SK-N-SH (cell line): Measurements from ENCODE around the gene OSBPL10. TPM values are rescaled to one million over a fixed set of nuclear protein-coding genes. Genes with fewer than 3 reads are reported as not detected.

Experiments
- CTCF ChIA-PET: fragments of 300-600, 350-600 bp; formaldehyde crosslinking; extraction: SDS; loops from one replicate; lab custom pipeline; 2021; lab: Yijun Ruan, JAX
- POLR2A ChIA-PET: fragments of 350-600 bp; sonication (Branson Sonifier 250); formaldehyde crosslinking; extraction: SDS; loops from one replicate; lab custom pipeline; 2020; ENCODE audit warnings: antibody characterized with exemption, inconsistent platforms; lab: Yijun Ruan, JAX
- DNase-seq: peaks from one replicate; pipeline ENCODE4 v3.0.0; 2012
- H2AFZ ChIP-seq: fragments of 200-600 bp; sonication (generic); 2 replicates; pipeline ENCODE4 v1.8.1; 2016; ENCODE audit warnings: antibody characterized with exemption, mild to moderate bottlenecking, low read depth
- H3F3A ChIP-seq: fragments of 200-600 bp; sonication (generic); replicated peaks from 2 replicates; pipeline ENCODE3; 2016; ENCODE audit warnings: antibody characterized with exemption, mild to moderate bottlenecking; ENCODE audit not compliant: insufficient read depth
- H3K27ac ChIP-seq, 2 experiments: fragments of 200-500 bp in 1 of 2; fragments of 200-600 bp in 1 of 2; sonication (Bioruptor generic) in 1 of 2; sonication (generic), shearing (Covaris generic) in 1 of 2; 2 replicates each; pipeline versions ENCODE4 v1.5.1 to v1.6.1; 2014 to 2016; ENCODE audit warnings: low read depth in 2 of 2, inconsistent platforms in 1 of 2, low read length in 1 of 2, mild to moderate bottlenecking in 1 of 2, mixed read lengths in 1 of 2
- H3K27me3 ChIP-seq: fragments of 200-600 bp; sonication (generic), shearing (Covaris generic); 2 replicates; pipeline ENCODE4 v1.6.1; 2016; ENCODE audit warnings: mixed run types; ENCODE audit not compliant: insufficient read depth
- H3K36me3 ChIP-seq, 2 experiments: fragments of 200-500 bp in 1 of 2; fragments of 200-600 bp in 1 of 2; sonication (Bioruptor generic) in 1 of 2; sonication (generic) in 1 of 2; replicated peaks in 1 of 2; 2 replicates each; pipeline versions ENCODE3 to v1.5.1; 2014 to 2016; ENCODE audit warnings: low read length in 1 of 2, mild to moderate bottlenecking in 1 of 2; ENCODE audit not compliant: insufficient read depth in 2 of 2, control insufficient read depth in 1 of 2
- H3K4me1 ChIP-seq, 2 experiments: fragments of 200-500 bp in 1 of 2; fragments of 200-600 bp in 1 of 2; sonication (Bioruptor generic) in 1 of 2; sonication (generic), shearing (Covaris generic) in 1 of 2; 2 replicates each; pipeline versions ENCODE4 v1.5.1 to v1.6.1; 2014 to 2016; ENCODE audit warnings: low read depth in 1 of 2, low read length in 1 of 2, mixed run types in 1 of 2; ENCODE audit not compliant: insufficient read depth in 2 of 2, control insufficient read depth in 1 of 2
- H3K4me2 ChIP-seq: fragments of 200-600 bp; sonication (generic), shearing (Covaris generic); 2 replicates; pipeline ENCODE4 v1.6.1; 2017; ENCODE audit warnings: mixed run types
- H3K4me3 ChIP-seq, 2 experiments: fragments of 200-500 bp in 1 of 2; fragments of 200-600 bp in 1 of 2; sonication (Bioruptor generic) in 1 of 2; sonication (generic), shearing (Covaris generic) in 1 of 2; 2 replicates each; pipeline versions ENCODE4 v1.5.1 to v1.8.1; 2014 to 2016; ENCODE audit warnings: low read depth in 2 of 2, inconsistent platforms in 1 of 2, low read length in 1 of 2, mild to moderate bottlenecking in 1 of 2, mixed read lengths in 1 of 2, moderate library complexity in 1 of 2
- H3K79me2 ChIP-seq: fragments of 200-600 bp; sonication (generic); 2 replicates; pipeline ENCODE4 v1.8.1; 2017; ENCODE audit warnings: mild to moderate bottlenecking; ENCODE audit not compliant: insufficient read depth
- H3K9ac ChIP-seq: fragments of 200-600 bp; sonication (generic); 2 replicates; pipeline ENCODE4 v1.6.1; 2017; ENCODE audit warnings: mixed run types
- H3K9me2 ChIP-seq: fragments of 200-600 bp; sonication (generic); 2 replicates; pipeline ENCODE4 v1.6.1; 2017; ENCODE audit warnings: mixed run types
- H3K9me3 ChIP-seq: fragments of 200-600 bp; sonication (generic); 2 replicates; pipeline ENCODE4 v1.6.1; 2017; ENCODE audit warnings: mixed run types, mild to moderate bottlenecking, moderate library complexity
- H4K20me1 ChIP-seq: fragments of 200-600 bp; sonication (generic); 2 replicates; pipeline ENCODE4 v1.6.1; 2017; ENCODE audit warnings: mild to moderate bottlenecking, mixed run types; ENCODE audit not compliant: insufficient read depth
- ELF1 ChIP-seq: IDR thresholded peaks from 2 replicates; pipeline ENCODE4 v1.4.0; 2012
- EP300 ChIP-seq, 2 experiments: IDR thresholded peaks; 2 replicates each; pipeline versions ENCODE4 v1.4.0 to v1.6.1; 2012; ENCODE audit warnings: borderline replicate concordance in 1 of 2, low read depth in 1 of 2, low read length in 1 of 2
- EZH2phosphoT487 ChIP-seq: fragments of 200-600 bp; sonication (generic); IDR thresholded peaks from 2 replicates; pipeline ENCODE4 v1.6.1; 2017; ENCODE audit warnings: low read depth, mixed run types, mild to moderate bottlenecking, antibody characterized with exemption, moderate library complexity, borderline replicate concordance
- FOSL2 ChIP-seq: IDR thresholded peaks from 2 replicates; pipeline ENCODE4 v1.4.0; 2012; ENCODE audit warnings: low read depth, mild to moderate bottlenecking, moderate library complexity, borderline replicate concordance
- FOXJ3 ChIP-seq: sonication (generic); formaldehyde crosslinking; IDR thresholded peaks from 2 replicates; pipeline ENCODE4 v1.5.1; 2020; ENCODE audit warnings: mild to moderate bottlenecking, missing genetic modification reagents
- GABPA ChIP-seq: IDR thresholded peaks from 2 replicates; pipeline ENCODE4 v1.4.0; 2012; ENCODE audit warnings: low read depth, mild to moderate bottlenecking
- GATA2 ChIP-seq: sonication (generic); formaldehyde crosslinking; IDR thresholded peaks from 2 replicates; pipeline ENCODE4 v1.5.0; 2020; ENCODE audit warnings: mild to moderate bottlenecking, missing genetic modification reagents
- MXI1 ChIP-seq: IDR thresholded peaks from 2 replicates; pipeline ENCODE4 v1.6.1; 2012; ENCODE audit warnings: mild to moderate bottlenecking, low read depth, low read length, improper control_type of control experiment
- NRF1 ChIP-seq: IDR thresholded peaks from 2 replicates; pipeline ENCODE4 v1.6.1; 2012; ENCODE audit warnings: low read depth, mild to moderate bottlenecking, low read length
- POLR2AphosphoS5 ChIP-seq: IDR thresholded peaks from 2 replicates; pipeline ENCODE4 v1.6.1; 2012; ENCODE audit warnings: low read depth, low read length
- RFX5 ChIP-seq: IDR thresholded peaks from 2 replicates; pipeline ENCODE4 v1.6.1; 2012; ENCODE audit warnings: mild to moderate bottlenecking, improper control_type of control experiment, low read length
- SMC3 ChIP-seq: IDR thresholded peaks from 2 replicates; pipeline ENCODE4 v1.6.1; 2012; ENCODE audit warnings: low read depth, low read length, improper control_type of control experiment
- TAF1 ChIP-seq: IDR thresholded peaks from 2 replicates; pipeline ENCODE4 v1.6.1; 2012; ENCODE audit warnings: low read depth, mild to moderate bottlenecking, low read length, moderate library complexity, borderline replicate concordance
- TCF12 ChIP-seq: IDR thresholded peaks from 2 replicates; pipeline ENCODE4 v1.4.0; 2012
- YY1 ChIP-seq: IDR thresholded peaks from 2 replicates; pipeline ENCODE4 v1.4.0; 2012; ENCODE audit warnings: low read depth, mild to moderate bottlenecking
- WGBS: methylation state at CpG from one replicate; pipeline ENCODE4 v1.1.6; 2017; ENCODE audit warnings: low lambda C conversion rate; 5-methylcytosine and 5-hydroxymethylcytosine counted together
- polyA plus RNA-seq, 3 experiments: library from polyadenylated mRNA; depleted of rRNA; stranded (reverse); fragments of >200 nt; gene quantifications; 2 replicates each; pipeline ENCODE4 v1.2.3, GENCODE V29; 2012
- TF ChIP-seq, protein P1 (sequence below): IDR thresholded peaks from 2 replicates; pipeline ENCODE4 v1.4.0; 2012; ENCODE audit warnings: low read depth
- TF ChIP-seq, protein P2 (sequence below): IDR thresholded peaks from 2 replicates; pipeline ENCODE4 v1.6.1; 2012; ENCODE audit warnings: mild to moderate bottlenecking, low read depth, low read length, moderate library complexity

OSBPL10 gene
- polyA plus RNA-seq, 1 of the 3 experiments (the other 2 are of a cell fraction): 0.12 TPM

DNA sequence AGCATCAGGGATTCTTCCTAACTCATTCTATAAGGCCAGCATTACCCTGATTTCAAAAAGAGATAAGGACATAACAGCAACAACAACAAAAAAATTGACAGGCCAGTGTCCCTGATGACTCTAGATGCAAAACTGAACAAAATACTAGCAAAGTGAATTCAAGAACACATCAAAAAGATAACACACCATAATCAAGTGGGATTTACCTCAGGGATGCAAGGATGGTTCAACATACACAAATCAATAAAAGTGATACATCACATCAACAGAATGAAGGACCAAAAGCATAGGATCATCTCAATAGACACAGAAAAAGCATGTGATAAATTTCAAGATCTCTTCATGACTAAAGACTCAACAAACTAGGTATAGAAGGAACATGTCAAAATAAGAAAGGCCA is 328.8 kb downstream of the OSBPL10 start:
- H3K9me3 ChIP-seq: peaks cover 39% of the 10 kb centered on the region; the same call in 1 of the 2 replicates
- H3K9me2 ChIP-seq: no peaks in the 10 kb centered on the region
- H3K4me1 ChIP-seq: no peaks in the 10 kb centered on the region
- no peaks in the 10 kb centered on the region for H3K27me3 ChIP-seq
- ChIA-PET POLR2A (no interaction called here), CTCF (no interaction called here)
- TF ChIP-seq, protein P1, sequence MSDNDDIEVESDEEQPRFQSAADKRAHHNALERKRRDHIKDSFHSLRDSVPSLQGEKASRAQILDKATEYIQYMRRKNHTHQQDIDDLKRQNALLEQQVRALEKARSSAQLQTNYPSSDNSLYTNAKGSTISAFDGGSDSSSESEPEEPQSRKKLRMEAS: no peak
- TF ChIP-seq, protein P2, sequence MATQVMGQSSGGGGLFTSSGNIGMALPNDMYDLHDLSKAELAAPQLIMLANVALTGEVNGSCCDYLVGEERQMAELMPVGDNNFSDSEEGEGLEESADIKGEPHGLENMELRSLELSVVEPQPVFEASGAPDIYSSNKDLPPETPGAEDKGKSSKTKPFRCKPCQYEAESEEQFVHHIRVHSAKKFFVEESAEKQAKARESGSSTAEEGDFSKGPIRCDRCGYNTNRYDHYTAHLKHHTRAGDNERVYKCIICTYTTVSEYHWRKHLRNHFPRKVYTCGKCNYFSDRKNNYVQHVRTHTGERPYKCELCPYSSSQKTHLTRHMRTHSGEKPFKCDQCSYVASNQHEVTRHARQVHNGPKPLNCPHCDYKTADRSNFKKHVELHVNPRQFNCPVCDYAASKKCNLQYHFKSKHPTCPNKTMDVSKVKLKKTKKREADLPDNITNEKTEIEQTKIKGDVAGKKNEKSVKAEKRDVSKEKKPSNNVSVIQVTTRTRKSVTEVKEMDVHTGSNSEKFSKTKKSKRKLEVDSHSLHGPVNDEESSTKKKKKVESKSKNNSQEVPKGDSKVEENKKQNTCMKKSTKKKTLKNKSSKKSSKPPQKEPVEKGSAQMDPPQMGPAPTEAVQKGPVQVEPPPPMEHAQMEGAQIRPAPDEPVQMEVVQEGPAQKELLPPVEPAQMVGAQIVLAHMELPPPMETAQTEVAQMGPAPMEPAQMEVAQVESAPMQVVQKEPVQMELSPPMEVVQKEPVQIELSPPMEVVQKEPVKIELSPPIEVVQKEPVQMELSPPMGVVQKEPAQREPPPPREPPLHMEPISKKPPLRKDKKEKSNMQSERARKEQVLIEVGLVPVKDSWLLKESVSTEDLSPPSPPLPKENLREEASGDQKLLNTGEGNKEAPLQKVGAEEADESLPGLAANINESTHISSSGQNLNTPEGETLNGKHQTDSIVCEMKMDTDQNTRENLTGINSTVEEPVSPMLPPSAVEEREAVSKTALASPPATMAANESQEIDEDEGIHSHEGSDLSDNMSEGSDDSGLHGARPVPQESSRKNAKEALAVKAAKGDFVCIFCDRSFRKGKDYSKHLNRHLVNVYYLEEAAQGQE: no peak
- no peak for TF ChIP-seq POLR2AphosphoS5
- no peak for TF ChIP-seq EZH2phosphoT487
- no peak for TF ChIP-seq EP300 (IDR thresholded peaks at IDR 0.05; ENCODE audit: borderline replicate concordance in 1 of 2, low read depth in 1 of 2, low read length in 1 of 2)
- TF ChIP-seq RFX5: no peak
- TF ChIP-seq TCF12: no peak
- no peak for TF ChIP-seq FOSL2
- no peak for TF ChIP-seq NRF1
- no peak for TF ChIP-seq GABPA
- no peak for TF ChIP-seq GATA2 (CRISPR knock-in tag)
- no peak for TF ChIP-seq ELF1
- TF ChIP-seq SMC3: no peak
- TF ChIP-seq TAF1: no peak
- TF ChIP-seq FOXJ3 (CRISPR knock-in tag): no peak
- H3K27ac ChIP-seq: no peak overlapping the region
- H2AFZ ChIP-seq: no peak overlapping the region
- H3K79me2 ChIP-seq: no peaks in the 10 kb centered on the region
- no peaks in the 10 kb centered on the region for H3F3A ChIP-seq
- no peak overlapping the region for H3K4me3 ChIP-seq
- no peak for DNase-seq
- H3K36me3 ChIP-seq: peaks cover 2 to 9% of the 10 kb centered on the region in 2 experiments
- no peak overlapping the region for H3K4me2 ChIP-seq
- H4K20me1 ChIP-seq: no peaks in the 10 kb centered on the region
- no peak overlapping the region for H3K9ac ChIP-seq

DNA sequence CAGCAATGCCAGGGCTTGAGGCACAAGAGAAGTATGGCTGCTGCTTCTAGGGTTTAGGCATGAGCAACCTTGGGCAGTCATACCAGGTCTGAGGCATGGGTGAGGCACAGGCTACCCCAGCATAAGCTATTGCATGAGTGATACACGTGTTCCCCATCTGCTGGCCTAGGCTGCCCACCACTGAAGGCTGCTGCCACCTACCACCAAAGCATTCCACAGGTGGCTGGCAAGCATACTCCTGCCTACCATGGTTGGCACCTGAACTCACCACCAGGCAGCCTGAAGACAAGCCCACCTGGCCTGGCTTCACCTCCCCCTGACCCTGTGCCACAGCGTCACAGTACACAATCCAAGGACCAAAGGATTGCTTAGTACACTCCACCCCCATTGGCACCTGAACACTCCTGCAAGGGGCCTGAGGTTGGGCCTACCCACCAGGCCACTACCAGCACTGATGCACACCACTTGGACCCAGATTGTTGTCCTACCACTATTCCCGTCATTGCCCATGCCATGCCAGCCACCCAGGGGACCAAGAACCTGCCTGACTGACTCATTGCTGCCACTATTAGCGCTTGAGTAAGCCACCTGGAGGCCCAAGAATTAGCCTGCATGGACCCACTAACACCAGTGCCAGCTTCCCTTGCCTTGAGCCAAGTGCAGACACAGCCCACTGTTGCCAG is 332.6 kb downstream of the OSBPL10 start:
- Histone ChIP-seq H3K9ac (no peak overlapping the region), H3K4me3 (no peak overlapping the region; a peak in 1 of 4 replicates), H3K4me2 (no peak overlapping the region), H3K36me3 (peaks cover 9 to 11% of the 10 kb centered on the region in 2 experiments), H3K9me3 (peaks cover 22% of the 10 kb centered on the region; the same call in 1 of the 2 replicates), H4K20me1 (no peaks in the 10 kb centered on the region), H3K9me2 (no peaks in the 10 kb centered on the region), H2AFZ (no peak overlapping the region), H3K4me1 (no peaks in the 10 kb centered on the region), H3K27me3 (no peaks in the 10 kb centered on the region), H3K27ac (no peak overlapping the region), H3F3A (no peaks in the 10 kb centered on the region), H3K79me2 (no peaks in the 10 kb centered on the region)
- 100% methylated on average over 3 of the region's 4 CpGs for WGBS
- TF ChIP-seq YY1 (no peak), NRF1 (no peak), EZH2phosphoT487 (no peak), FOSL2 (no peak), MXI1 (no peak)
- CTCF ChIA-PET: no interaction called here
- POLR2A ChIA-PET: no interaction called here
- no peak for DNase-seq
